GM19397 (cell line): ENCODE data around the gene RIMS3.

ENCODE experiments used
- ATAC-seq: cut with Tn5 transposase; IDR thresholded peaks from one replicate; pipeline ENCODE4 v1.9.1; 2021; ENCODE audit warnings: mild to moderate bottlenecking, moderate library complexity; ENCODE audit not compliant: unreplicated experiment

Gene RIMS3

GRCh38 chr1:40653851-40654537 is 11.5 kb downstream of the RIMS3 start:
- no peak for ATAC-seq

- ATAC-seq: no peak
These were observed 12.5 kb downstream of the RIMS3 start for GRCh38 chr1:40652979-40653378.

DNA sequence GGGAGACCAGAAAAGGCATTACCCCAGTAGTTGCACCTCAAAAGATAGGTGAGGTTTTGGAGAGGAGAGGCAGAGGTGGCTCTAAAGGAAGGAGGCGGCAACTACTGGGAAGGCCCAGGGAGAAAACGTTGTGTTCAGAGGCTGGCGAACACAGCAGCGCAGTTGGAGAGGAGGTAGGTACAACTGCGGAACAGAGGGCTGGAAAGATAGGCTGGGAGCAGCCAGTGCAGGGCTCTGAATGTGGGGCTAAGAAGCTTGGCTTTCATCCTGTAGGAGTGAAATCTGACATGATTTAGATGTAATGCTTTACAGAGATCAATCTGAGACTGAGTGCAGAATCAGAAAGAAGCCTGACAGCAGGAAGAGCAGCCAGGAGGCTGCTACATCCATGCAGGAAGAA is 13.0 kb downstream of the RIMS3 start:
- ATAC-seq: no peak

GRCh38 chr1:40651138-40651857 is 14.2 kb downstream of the RIMS3 start:
- no peak for ATAC-seq

DNA sequence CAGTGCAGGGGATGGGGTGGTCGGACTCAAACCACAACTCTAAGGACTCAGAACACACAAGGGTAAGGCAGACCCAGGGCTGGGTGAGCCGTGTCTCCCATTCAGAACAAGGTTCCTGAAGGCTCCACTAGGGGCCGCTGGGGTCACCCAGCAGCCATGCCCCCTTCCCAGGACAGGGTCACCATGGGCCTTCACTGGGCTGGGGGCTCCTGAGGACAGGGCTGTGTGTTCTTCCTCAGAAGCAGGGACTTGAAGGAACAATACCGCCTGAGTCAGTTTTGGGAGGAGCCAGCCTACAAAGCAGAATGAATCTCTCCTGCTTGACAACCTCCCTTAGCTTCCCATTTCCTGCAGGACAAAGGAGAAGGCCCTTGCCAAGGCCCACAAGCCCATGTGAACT is 15.4 kb downstream of the RIMS3 start:
- no peak for ATAC-seq

GRCh38 chr1:40649592-40649930 is 15.9 kb downstream of the RIMS3 start:
- no peak for ATAC-seq

DNA sequence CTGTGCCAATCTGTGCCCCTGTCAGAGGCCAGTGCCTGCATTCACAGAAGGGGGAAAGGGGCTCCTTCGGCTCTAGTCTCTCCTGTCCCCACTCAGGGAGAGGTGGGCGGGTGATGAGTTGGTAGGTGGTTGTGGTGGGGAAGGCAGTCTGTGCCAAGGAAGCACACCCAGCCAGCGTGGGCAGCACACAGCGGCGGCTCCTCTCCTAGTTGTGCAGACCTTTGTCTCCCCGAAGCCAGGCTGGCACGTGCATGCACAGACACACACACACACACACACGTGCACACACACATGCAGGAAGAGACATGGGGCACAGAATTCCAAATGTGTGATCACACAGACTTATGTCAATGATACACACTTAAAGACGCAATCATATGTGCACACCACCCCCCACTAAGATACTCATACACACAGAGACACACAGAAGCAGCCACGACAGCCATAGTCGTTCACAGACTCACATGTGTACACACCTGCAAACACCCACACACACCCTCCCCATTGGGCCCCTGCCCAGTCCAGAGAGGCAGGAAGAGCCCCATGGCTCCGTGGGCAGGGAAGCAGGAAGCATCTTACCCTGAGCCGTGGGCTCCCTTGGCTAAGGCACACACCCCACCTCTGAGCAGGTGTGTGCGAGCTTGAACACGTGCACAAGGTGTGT is 16.4 kb downstream of the RIMS3 start:
- no peak for ATAC-seq

DNA sequence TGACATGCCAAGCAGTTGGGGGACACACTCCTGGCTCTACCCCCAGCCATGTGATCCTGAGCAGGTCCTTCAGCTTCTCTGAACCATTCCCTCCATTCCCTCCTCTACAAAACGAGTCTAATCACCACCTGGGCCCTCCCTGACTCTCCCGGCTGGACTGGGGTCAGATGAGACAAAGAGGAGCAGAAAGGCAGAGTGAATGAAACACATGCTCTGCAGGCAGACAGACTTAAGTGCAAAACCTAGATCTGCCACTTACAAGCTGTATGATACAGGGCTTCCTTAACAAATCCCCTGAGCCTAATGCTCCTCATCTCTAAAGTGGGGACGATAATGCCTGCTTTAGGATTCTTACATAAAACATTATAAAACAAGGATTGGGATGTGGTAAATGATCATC is 17.3 kb downstream of the RIMS3 start:
- ATAC-seq: no peak

GRCh38 chr1:40646315-40646714 is 19.2 kb downstream of the RIMS3 start:
- no peak for ATAC-seq

- no peak for ATAC-seq
These were observed 20.3 kb downstream of the RIMS3 start for GRCh38 chr1:40645118-40645680.

DNA sequence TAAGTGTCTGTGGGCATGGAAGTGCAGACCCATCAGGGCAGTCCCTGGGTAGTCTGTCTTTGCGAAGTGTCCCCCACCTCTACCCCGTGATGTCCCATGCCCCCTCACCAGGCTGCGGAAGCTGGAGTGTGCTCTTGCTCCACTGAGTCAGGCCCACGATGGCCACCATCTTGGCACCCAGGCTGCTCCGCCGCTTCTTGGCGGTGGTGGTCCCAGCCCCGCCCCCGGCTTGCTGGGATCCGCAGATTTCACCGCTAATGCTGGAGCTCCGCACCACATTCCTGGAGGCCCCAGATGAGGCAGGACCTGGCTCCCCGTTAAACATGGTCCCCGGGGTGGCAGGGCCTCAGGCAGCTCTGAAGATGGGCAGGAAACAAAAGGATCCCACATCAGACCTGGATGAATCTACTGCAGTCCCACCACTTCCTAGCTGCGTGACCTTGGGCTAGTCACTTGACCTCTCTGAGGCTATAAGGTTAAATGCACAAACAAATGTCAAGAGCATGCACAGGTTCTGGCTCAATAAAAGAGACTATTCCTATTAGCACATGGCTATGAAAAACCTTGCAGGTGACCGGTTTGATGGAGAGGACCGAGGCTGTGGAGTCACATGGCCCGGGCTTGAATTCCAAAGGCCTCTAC is 23.8 kb downstream of the RIMS3 start:
- ATAC-seq: no peak

DNA sequence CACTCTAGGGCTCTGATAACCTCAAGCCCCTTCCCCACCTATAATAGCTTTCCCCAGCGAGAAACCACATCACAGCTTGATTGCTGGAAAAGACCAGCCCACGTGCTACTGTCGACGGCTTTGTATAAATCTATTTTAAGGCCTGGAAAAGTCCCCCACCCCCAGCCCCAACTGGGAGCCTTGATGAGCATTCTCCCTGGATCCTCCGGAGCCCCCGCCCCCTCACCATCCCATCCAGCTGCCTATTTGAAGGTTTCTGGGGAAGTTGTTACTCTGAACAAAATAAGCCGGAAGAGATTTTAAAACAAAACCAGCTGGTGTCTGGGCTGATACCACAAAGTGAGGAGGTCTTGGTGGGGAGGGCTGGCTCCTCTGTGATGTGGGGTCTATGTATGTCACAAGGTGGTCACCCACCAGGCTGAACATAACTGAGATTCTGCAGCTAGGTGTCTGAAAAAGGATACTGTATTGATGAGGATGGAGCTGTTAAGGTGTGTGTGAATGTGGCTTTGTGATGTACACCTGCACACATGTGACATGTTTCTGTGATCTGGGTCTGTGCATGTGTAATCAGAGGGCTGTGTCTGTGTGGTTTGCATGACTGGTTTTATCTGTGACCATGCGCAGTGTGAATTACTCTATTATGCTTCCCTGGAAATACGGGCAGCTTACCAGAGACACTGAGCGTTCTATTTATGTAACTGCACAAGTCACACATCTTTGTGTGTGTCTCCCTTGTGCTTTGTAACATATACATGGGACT is 25.0 kb downstream of the RIMS3 start:
- ATAC-seq: no peak

DNA sequence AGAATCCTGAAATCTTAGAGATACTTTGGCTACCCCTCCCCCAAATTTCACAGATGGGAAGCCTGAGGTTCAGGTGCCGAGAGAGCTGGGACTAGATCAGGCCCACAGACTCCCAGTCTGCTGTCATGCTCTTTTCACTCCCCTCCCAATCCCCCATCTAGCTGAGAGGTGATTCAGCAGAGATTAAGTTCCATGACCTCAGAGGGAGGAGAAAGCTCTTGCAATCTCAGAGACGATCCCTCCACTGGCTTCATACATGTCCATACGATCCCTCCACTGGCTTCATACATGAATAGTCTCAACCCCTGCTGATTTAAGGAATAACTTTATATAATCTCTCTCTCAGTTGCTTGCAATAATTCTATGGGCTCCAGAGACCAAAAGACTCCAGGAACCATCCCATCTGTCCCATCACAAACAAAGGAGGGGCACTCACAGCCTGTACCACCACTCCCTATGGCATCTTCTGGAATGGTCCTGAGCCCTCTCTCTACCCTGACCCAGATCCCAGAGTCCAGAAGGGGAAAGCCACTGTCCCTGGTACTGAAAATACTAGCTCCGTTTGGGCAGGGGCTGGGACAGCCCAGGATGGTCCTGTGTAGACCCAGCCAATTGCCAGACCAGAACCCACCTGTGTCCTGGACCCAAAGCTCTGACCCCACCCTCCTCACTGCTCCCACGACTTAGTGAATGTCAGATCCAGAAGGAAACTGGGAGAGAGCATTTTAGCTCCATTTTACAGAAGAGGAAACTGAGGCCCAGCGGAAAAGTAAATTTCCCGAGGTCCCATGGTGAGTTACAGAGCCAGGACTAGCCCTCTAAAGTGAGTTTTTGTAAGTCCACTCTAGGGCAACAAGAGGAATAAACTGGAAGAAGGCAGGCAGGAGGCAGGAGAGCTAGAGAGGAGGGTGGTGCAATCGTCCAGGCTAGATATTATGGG is 27.1 kb downstream of the RIMS3 start:
- ATAC-seq: no peak

- ATAC-seq: no peak
These were observed 27.9 kb downstream of the RIMS3 start for GRCh38 chr1:40637470-40638007.

- no peak for ATAC-seq
These were observed 28.7 kb downstream of the RIMS3 start for GRCh38 chr1:40636777-40637176.

DNA sequence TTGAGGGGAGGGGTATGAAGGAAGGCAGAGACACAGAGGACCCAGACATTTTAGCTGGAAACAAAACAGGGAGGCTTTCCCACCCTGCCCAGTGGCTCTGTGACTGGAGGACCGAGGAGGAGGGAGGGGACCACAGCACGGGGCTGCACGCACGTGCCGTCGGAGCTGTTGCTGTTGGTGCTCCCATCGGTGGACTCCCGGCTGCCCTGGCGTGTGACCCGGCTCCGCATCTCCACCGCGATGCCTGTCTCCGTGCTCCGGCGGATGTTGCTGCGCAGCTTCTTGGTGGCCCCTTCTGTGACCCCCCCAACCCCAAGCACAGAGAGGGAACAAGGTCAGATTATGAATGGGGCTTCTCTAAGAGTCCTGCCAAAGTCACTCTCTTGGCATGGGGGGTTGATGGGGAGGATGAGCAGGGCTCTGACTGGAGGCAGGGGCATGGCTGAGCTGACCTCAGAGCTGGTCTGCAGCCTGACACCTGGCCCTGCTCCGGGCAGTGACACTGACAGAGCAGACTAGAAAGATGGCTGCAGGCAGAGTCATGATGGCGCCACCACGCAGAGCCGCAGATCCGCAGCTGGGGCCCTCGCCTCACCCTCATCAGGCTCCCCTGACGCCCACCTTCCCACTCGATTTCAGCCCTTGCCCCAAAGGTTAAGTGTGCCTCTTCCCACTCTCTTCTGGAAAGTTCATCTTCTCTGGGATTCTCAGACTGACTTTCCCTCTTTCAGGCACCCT is 29.6 kb downstream of the RIMS3 start:
- ATAC-seq: no peak

DNA sequence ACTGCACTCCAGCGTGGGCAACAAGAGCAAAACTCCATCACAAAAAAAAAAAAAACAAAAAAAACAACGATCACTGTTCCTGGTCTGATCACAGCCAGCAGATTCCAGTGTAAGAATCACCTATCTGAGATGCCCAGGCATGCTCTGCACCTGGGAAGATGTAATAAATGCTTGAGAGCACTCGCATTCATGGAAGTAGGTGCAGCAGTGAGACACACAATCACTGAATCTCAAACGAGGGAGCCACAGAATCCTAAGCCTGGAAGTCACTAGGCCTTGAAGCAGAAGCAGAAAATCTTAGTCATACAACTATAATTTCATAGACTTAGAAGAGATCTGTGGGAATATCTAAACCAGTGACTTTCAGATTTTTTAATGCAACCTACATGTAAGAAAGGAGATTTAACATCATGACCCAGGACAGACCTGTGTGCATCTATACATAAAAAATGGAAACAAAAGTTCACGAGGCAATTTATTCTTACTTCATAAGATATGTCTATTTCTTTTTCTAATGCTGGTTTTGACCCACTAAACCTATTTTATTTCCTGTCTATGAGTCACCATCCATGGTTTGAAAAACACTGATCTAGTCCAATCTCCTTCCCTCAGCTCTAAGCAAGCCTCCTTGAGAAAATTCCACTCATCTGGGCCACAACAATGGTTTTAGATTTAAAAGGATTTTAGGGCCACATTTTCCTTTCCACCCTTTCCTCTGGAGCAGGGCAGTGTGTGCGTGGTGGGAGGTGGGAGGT is 30.4 kb downstream of the RIMS3 start:
- no peak for ATAC-seq

DNA sequence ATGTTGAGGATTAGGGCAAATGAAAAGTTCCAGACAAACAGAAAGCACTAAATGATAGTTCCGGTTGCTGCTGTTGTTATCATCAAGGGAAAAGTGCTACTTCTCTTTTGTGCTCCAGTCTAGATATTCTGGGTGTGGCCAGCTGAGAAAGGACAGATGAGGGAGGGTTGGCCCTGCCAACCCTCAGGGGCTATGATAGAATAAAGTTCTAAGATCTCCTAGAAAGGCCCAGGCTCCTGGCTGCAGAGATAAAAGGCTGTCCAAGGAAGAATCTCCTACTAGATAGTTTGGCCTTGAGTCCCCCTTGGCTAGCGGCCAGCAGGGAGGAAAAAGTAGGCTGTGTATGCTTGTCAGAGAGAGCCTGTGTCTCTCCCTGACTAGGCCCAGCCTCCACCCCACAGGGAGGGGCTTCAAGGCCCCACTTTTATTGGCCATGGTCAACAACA is 31.5 kb downstream of the RIMS3 start:
- ATAC-seq: no peak
